ENCODE data around the gene MSX1. TPM values are rescaled to one million over a fixed set of nuclear protein-coding genes. Genes with fewer than 3 reads are reported as not detected.
A peak's percentile ranks its signal among the peaks of the same experiment; 100 is the strongest.

The MSX1 gene
- polyA plus RNA-seq, 3 donors from 2014 or later: 0.19 TPM; not detected in 2

DNA sequence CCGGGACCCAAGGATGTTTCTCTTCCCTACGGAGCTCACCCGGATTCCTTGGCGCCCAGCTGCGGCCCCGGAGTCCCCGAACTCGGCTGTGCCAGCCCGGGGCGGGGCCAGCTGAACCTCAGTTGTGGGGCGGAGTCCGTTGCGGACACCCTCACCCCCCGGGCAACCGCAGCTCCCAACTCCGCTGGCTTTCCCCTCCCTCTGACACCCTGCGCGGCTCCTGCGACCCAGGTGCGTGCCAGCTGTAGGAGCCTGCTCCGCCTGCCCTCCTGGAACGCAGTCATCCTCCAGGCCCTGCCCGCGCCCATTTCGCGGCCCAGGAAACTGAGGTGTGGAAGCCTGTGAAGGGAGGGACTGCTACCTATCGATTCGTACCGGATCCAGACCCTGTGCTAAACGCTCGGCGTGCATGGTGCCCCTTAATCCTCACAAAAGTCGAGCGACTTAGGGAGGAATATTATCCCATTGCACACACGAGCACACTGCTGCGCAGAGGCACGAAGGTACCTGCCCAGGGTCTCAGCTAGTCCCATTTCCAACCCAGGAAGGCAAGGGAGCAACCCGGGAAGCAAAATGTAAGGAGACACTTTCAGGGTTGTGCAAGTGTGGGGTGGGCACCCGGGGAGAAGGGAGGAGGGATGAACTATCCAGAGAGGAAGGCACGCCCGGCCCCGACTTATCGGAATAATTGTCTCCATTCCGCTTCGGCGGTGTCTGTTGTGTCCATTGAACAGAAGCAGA, 12.3 kb downstream of the MSX1 start:
- DNase-seq: no peak
- peaks cover 0 to 4% (median 0%) of the 10 kb centered on the region in 6 donors for H3K9me3 Mint-ChIP-seq
- H3K27ac Mint-ChIP-seq: no peak overlapping the region
- H3K36me3 Mint-ChIP-seq: no peaks in the 10 kb centered on the region
- H3K4me3 Mint-ChIP-seq: peak overlapping the region in 1 of 5 donors; percentile 65
- peaks cover 24 to 45% (median 37%) of the 10 kb centered on the region in 3 donors for H3K27me3 Mint-ChIP-seq (ENCODE audit: low read depth in 3 of 3)
- peaks cover 3 to 7% of the 10 kb centered on the region in 2 donors for H3K4me1 Mint-ChIP-seq

- peaks cover 24 to 48% (median 40%) of the 10 kb centered on the region in 3 donors for H3K27me3 Mint-ChIP-seq (ENCODE audit: low read depth in 3 of 3)
- peaks cover 0 to 4% (median 0%) of the 10 kb centered on the region in 6 donors for H3K9me3 Mint-ChIP-seq
- no peak overlapping the region for H3K4me3 Mint-ChIP-seq
Measured at GRCh38 chr4:4872314-4872903, 12.9 kb downstream of the MSX1 start.

GRCh38 chr4:4873203-4873602, 13.7 kb downstream of the MSX1 start:
- Mint-ChIP-seq H3K9me3 (peaks cover 0 to 4% (median 0%) of the 10 kb centered on the region in 6 donors), H3K27me3 (ENCODE audit: low read depth in 3 of 3) (peaks cover 24 to 48% (median 40%) of the 10 kb centered on the region in 3 donors), H3K27ac (no peak overlapping the region), H3K36me3 (peaks cover 0 to 5% (median 0%) of the 10 kb centered on the region in 3 donors), H3K4me3 (no peak overlapping the region), H3K4me1 (peaks cover 3 to 6% of the 10 kb centered on the region in 2 donors)
- no peak for DNase-seq

More at GRCh38 chr4:4872314-4872903, 12.9 kb downstream of the MSX1 start:
- Mint-ChIP-seq H3K36me3 (peaks cover 0 to 5% (median 0%) of the 10 kb centered on the region in 3 donors), H3K27ac (no peak overlapping the region), H3K4me1 (peaks cover 3 to 6% of the 10 kb centered on the region in 2 donors)
- no peak for DNase-seq

GRCh38 chr4:4874254-4874653, 14.8 kb downstream of the MSX1 start:
- no peak overlapping the region for H3K4me3 Mint-ChIP-seq
- H3K36me3 Mint-ChIP-seq: peaks cover 0 to 5% (median 0%) of the 10 kb centered on the region in 3 donors
- H3K27ac Mint-ChIP-seq: no peak overlapping the region
- DNase-seq: no peak
- peaks cover 24 to 40% (median 40%) of the 10 kb centered on the region in 3 donors for H3K27me3 Mint-ChIP-seq (ENCODE audit: low read depth in 3 of 3)
- peaks cover 3 to 6% of the 10 kb centered on the region in 2 donors for H3K4me1 Mint-ChIP-seq
- peaks cover 0 to 2% (median 0%) of the 10 kb centered on the region in 6 donors for H3K9me3 Mint-ChIP-seq

DNA sequence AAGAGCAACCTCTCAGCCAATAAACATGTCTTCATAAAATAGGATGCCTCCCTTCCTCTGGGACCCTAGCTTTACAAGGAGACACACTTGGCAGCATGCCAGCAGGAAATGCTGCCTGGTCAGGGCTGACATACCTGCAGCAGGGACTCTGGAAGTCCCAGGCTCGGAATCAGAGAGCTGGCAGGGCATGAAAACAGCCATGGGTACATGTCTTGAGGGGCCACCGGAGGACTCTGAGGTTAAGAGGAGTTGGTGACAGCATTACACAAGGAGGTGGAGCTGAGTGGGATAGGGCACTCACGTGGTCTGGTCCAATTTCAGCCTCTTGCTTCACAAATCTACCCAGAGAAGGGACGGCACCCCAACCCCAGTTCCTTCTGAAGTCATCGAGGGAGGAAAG, 15.7 kb downstream of the MSX1 start:
- peaks cover 0 to 2% (median 0%) of the 10 kb centered on the region in 6 donors for H3K9me3 Mint-ChIP-seq
- H3K27ac Mint-ChIP-seq: no peak overlapping the region
- peaks cover 3 to 6% of the 10 kb centered on the region in 2 donors for H3K4me1 Mint-ChIP-seq

DNA sequence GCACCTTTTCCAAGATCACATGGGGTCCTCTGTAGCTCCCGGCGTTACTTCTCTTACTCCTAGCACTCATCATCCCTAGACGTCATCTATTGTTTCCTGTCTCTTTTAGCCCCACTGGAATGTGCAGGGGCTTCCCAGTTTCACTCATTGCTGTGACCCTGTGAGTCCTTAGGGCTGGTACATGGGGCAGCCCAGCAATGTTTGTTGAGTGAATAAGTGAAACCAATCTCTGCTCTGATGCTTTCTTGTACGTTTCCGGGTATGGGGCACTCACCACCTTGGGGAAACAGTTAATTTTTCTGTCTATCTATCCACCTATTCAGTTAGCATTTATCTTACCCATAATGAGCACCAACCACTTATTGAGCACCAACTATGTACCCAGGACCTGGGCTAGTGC, 16.1 kb downstream of the MSX1 start:
- DNase-seq: no peak
- Mint-ChIP-seq H3K9me3 (peaks cover 0 to 2% (median 0%) of the 10 kb centered on the region in 6 donors), H3K27ac (no peak overlapping the region), H3K4me3 (no peak overlapping the region), H3K27me3 (ENCODE audit: low read depth in 3 of 3) (peaks cover 12 to 32% (median 26%) of the 10 kb centered on the region in 3 donors), H3K4me1 (peaks cover 3 to 6% of the 10 kb centered on the region in 2 donors), H3K36me3 (peaks cover 0 to 5% (median 0%) of the 10 kb centered on the region in 3 donors)

More for the DNA sequence above, 15.7 kb downstream of the MSX1 start:
- no peak for DNase-seq
- H3K27me3 Mint-ChIP-seq (ENCODE audit: low read depth in 3 of 3): peaks cover 16 to 34% (median 31%) of the 10 kb centered on the region in 3 donors
- peaks cover 0 to 5% (median 0%) of the 10 kb centered on the region in 3 donors for H3K36me3 Mint-ChIP-seq
- H3K4me3 Mint-ChIP-seq: no peak overlapping the region

DNA sequence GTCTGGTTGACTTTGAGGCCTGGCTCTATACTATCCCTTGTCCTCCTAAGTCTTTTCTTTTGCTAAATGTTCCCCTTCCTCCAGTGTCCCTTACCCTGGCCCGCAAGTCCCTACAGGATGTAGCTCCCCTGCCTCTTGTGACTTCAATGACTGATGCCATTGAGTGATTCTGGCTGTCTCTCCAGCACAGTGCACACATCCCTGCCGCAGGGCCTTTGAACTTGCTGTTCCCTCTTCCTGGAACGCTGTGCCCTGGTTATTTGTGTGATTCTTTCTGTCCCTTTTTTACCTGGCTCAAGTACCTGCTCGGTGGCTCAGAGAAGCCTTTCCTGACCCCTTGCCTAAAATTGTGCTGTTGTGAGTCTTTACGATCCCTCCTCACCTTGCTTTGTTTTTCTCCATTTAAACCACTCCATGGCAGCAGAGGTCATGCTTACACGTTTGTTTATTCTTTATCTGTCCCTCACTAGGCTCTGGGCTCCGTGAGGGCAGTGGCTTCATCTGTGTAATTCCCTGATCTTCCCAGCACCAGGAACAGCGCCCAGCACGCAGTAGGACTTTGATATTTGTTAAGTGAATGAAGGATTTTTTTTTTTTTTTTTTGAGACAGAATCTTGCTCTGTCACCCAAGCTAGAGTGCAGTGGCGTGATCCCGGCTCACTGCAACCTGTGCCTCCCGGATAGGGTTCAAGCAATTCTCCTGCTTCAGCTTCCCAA, 17.6 kb downstream of the MSX1 start:
- peaks cover 0 to 5% (median 0%) of the 10 kb centered on the region in 3 donors for H3K36me3 Mint-ChIP-seq
- DNase-seq: no peak
- H3K27me3 Mint-ChIP-seq (ENCODE audit: low read depth in 3 of 3): peaks cover 13 to 29% (median 15%) of the 10 kb centered on the region in 3 donors
- H3K9me3 Mint-ChIP-seq: peaks cover 0 to 2% (median 0%) of the 10 kb centered on the region in 6 donors
- H3K4me3 Mint-ChIP-seq: no peak overlapping the region
- H3K4me1 Mint-ChIP-seq: no peaks in the 10 kb centered on the region
- peak overlapping the region in 1 of 6 donors; percentile 4 for H3K27ac Mint-ChIP-seq

DNA sequence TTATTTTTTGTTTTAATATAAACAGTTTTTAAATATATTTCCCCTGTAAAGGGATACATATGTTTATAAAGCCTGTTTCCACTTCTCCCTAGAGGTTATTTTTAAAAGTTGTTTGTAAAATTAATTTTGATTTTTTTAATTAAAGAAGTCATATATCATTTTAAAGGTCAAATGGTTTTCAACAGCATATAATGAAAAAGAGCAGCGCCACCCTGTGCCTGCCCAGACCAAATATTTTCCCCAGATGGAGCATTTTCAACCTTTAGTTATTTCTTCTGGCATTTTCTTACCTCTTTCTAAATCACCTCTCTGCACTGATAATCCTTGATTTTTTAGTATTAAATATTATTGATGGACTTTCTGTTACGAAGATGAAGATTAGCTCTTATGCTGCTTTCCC, 21.0 kb downstream of the MSX1 start:
- H3K9me3 Mint-ChIP-seq: no peaks in the 10 kb centered on the region
- no peak for DNase-seq
- peaks cover 10 to 13% (median 12%) of the 10 kb centered on the region in 3 donors for H3K27me3 Mint-ChIP-seq (ENCODE audit: low read depth in 3 of 3)
- no peak overlapping the region for H3K27ac Mint-ChIP-seq
- peaks cover 0 to 5% (median 0%) of the 10 kb centered on the region in 3 donors for H3K36me3 Mint-ChIP-seq
- no peak overlapping the region for H3K4me3 Mint-ChIP-seq
- no peaks in the 10 kb centered on the region for H3K4me1 Mint-ChIP-seq

DNA sequence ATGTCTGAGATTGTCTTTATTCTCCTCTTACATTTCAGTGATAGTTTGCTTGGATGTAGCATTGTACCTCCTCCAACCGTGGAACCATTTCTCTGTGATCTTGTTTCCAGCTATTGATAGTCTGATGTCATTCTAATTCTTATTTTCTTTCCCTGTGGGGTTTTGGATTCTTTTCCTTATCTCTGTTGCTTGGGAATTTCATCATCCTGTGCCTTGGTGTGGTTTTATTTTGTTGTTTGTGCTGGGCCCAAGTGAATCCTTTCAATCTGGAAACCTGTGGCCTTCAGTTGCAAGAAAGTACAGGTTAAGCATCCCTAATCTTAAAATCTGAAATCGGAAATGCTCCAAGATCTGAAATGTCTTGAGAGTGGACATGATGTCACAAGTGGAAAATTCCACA, 22.0 kb downstream of the MSX1 start:
- no peaks in the 10 kb centered on the region for H3K9me3 Mint-ChIP-seq
- H3K4me3 Mint-ChIP-seq: no peak overlapping the region
- peaks cover 8 to 10% (median 9%) of the 10 kb centered on the region in 3 donors for H3K27me3 Mint-ChIP-seq (ENCODE audit: low read depth in 3 of 3)
- H3K27ac Mint-ChIP-seq: no peak overlapping the region
- peaks cover 0 to 5% (median 0%) of the 10 kb centered on the region in 3 donors for H3K36me3 Mint-ChIP-seq
- DNase-seq: no peak
- no peaks in the 10 kb centered on the region for H3K4me1 Mint-ChIP-seq

DNA sequence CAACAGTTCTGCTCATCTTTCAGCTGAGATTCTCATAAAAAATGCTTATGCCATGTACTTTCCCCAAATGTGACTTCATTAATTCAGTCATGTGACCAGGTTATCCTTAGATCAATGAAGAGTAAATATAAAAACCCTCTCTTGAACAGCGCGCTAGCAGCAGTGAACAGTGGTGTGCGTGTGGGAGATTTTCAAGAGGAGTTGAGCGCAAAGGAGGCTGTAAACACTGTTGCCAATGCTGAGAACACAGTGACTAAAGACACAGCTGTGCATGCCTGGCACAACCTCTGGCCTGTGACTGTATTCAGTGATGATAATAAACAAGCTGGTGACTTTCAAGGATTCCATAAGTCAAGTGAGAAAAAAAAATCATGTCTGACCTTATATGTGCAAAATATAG, 25.1 kb downstream of the MSX1 start:
- no peak overlapping the region for H3K4me3 Mint-ChIP-seq
- H3K27ac Mint-ChIP-seq: peak overlapping the region in 1 of 6 donors; percentile 14
- peaks cover 0 to 10% (median 5%) of the 10 kb centered on the region in 3 donors for H3K27me3 Mint-ChIP-seq (ENCODE audit: low read depth in 3 of 3)
- H3K36me3 Mint-ChIP-seq: peaks cover 0 to 5% (median 0%) of the 10 kb centered on the region in 3 donors
- H3K4me1 Mint-ChIP-seq: no peaks in the 10 kb centered on the region
- no peak for DNase-seq
- no peaks in the 10 kb centered on the region for H3K9me3 Mint-ChIP-seq

DNA sequence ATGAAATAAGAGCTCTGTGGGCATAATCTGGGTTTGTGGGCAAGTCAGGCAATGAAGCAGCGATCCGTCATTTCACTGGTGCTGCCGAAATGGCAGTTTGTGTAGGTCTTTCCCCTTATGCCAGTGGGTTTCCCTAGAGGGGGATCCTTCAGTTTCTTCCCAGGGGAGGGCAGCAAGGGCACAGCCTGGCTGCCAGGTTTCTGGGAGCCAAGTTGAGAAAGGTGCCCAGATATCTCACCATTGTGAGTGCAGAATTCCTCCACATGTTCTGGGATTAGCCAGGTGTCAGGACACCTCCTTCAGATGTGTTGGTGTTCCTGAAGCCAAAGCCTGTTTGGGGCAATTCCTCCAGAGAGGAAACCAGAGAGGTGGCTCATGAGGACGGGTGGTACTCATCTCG, 28.0 kb downstream of the MSX1 start:
- Mint-ChIP-seq H3K4me1 (no peaks in the 10 kb centered on the region), H3K27me3 (ENCODE audit: low read depth in 3 of 3) (peaks cover 2 to 11% (median 2%) of the 10 kb centered on the region in 3 donors), H3K36me3 (peaks cover 0 to 9% (median 0%) of the 10 kb centered on the region in 3 donors), H3K9me3 (no peaks in the 10 kb centered on the region), H3K27ac (no peak overlapping the region), H3K4me3 (no peak overlapping the region)
- DNase-seq: no peak

DNA sequence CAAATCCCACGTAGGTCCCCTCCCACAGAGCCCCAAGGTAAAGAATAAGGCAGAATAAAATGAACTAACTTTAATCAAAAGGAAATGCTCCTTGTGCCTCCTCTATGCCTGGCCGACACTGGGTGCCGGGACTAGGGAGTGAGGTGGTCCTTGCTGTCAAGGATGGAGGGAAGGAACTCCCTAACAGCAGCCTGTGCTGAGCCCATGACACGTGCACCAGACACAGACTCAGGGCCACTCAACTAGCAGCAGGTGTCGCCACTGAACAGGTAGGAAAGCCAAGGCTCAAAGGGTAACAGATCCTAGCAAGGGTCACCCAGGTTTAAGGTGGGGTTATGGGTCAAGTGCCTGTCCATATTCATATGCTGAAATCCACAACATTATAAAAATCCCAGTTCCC, 29.2 kb downstream of the MSX1 start:
- H3K27ac Mint-ChIP-seq: peak overlapping the region in 1 of 6 donors; percentile 30
- H3K36me3 Mint-ChIP-seq: peaks cover 0 to 9% (median 0%) of the 10 kb centered on the region in 3 donors
- no peaks in the 10 kb centered on the region for H3K9me3 Mint-ChIP-seq
- no peak overlapping the region for H3K4me3 Mint-ChIP-seq
- DNase-seq: no peak
- no peaks in the 10 kb centered on the region for H3K4me1 Mint-ChIP-seq
- peaks cover 0 to 8% (median 2%) of the 10 kb centered on the region in 3 donors for H3K27me3 Mint-ChIP-seq (ENCODE audit: low read depth in 3 of 3)

DNA sequence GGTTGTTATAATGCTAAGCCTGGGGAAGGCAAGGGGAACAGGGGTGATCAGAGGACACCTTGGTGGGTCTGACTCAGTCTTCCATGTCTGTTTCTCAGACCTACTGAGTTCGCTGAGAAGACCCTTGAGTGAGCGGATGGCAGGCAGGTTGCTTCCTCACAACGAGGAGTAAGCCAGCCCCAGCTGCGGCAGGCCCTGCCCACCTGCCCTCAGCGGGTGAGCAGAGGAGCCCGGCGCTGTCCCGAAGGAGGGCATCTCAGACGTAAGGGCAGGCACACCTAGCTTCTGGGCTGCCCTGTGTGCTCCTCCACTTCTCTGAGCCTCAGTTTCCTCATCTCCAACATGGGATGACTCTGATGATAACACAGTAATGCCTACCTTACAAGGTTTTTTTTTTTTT, 30.3 kb downstream of the MSX1 start:
- no peak overlapping the region for H3K4me3 Mint-ChIP-seq
- H3K27ac Mint-ChIP-seq: no peak overlapping the region
- peaks cover 0 to 9% (median 0%) of the 10 kb centered on the region in 3 donors for H3K36me3 Mint-ChIP-seq
- H3K4me1 Mint-ChIP-seq: no peaks in the 10 kb centered on the region
- H3K27me3 Mint-ChIP-seq (ENCODE audit: low read depth in 3 of 3): peaks cover 0 to 8% (median 2%) of the 10 kb centered on the region in 3 donors
- H3K9me3 Mint-ChIP-seq: no peaks in the 10 kb centered on the region
- DNase-seq: no peak
